NCI-H187 (cell line): ENCODE results near the gene PRSS21.

ENCODE experiments used
- DNase-seq, 2 experiments: peaks; one replicate each; lab custom pipeline; 2025; lab: John Stamatoyannopoulos, UW

The PRSS21 gene

DNA sequence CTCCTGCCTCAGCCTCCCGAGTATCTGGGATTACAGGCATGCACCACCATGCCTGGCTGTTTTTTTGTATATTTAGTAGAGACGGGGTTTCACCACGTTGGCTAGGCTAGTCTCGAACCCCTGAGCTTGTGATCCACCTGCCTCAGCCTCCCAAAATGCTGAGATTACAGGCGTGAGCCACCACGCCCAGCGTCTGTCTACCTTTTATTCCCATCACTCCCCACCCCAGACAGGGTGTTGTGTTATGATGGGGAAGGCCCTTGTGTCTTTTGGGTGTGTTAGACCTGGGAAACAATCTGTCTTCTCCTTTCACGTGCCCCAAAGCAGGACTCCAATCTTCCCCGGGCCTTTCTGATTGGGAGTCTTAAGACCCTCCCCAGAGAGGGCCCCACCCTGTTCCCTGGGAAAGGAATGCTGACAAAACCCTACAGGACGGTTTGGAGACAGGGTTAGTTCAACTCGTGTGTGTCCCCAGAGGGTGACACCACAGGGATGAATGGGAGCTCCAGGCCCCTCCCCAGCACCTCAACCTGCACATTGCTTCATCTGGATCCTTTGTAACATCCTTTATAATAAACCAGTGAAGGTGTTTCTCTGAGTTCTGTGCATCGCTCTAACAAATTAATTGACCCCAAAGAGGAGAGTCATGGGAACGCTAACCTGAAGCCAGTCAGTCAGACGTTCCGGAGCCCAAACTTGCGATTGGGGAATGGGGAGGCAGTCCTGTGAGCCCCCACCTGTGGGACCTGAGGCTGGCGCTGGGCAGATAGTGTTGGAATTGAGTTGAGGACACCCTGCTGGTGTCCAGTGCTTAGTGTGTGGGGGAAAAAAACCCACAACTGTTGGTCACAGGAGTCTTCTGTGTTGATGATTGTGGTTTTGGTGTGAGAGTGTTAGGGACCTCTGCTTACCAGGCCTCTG, 36.8 kb upstream of the PRSS21 start:
- DNase-seq = no peak

DNA sequence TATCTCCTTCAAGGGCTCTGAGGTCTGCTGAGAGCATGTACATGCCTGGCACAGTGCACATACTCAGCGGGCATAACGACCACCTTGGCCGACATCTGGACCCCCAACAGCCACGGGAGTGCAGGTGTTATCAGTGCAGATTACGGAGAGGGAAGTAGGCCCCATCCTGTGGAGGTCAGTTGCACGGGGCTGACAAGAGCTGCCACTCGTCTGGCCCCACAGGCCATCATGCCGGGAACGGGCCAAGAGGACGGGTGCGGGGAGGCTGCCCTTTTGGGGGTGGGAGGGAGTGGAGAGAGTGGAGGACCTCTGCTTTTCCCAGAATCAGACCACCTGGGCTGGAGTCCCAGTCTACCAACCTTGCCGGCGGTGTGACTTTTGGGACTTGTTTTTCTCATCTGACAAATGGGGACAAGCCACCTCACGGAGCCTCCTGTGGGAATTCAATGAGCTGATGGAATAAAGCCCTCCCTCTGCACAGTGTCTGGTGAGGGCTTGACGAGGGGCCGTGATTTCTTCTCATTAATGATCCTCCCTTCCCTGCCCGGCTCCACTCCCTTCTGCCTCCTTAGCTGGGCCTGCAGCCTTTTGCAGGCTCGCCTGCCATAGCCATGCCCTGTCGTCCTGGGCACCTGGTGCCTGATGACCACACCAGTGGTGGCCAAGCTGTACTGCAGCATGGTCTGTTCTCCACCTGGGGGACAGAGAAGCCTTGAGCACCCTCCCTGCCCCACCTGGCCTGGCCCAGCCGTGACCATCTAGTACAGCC, 34.3 kb upstream of the PRSS21 start:
- no peak for DNase-seq

DNA sequence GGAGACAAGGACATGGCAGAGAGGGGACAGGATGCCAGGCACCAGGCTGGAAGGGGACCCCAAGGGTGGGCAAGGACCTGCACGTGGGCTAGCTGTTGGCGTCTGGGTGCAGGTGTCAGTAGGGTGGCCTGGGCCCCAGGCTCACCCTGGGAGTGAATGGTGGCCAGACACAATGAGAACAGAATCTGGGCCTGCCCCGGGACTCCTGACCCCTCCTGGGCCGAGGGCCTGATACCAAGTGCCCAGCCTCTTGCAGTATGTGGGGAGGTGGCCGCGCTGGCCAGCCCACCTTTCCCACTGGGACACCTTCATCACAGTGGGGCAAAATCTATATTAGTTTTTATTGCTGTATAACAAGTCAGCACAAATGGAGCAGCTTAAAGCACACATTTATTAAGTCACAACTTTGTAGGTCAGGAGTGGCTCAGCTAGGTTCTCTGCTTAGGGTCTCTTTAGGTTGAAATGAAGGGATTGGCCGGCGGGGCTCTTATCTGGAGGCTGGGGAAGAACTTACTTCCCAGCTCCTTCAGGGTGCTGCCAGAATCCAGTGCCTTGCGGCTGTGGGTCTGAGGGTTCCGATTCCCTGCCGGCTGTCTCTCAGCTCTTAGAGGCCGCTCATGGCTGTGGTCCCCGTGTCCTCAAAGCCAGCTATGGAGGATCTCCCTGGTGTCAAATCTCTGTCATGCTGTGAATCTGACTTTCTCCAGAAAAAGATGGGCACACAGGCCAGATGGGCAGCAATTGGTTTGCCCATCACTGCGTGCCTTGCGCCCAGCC, 33.3 kb upstream of the PRSS21 start:
- no peak for DNase-seq

DNA sequence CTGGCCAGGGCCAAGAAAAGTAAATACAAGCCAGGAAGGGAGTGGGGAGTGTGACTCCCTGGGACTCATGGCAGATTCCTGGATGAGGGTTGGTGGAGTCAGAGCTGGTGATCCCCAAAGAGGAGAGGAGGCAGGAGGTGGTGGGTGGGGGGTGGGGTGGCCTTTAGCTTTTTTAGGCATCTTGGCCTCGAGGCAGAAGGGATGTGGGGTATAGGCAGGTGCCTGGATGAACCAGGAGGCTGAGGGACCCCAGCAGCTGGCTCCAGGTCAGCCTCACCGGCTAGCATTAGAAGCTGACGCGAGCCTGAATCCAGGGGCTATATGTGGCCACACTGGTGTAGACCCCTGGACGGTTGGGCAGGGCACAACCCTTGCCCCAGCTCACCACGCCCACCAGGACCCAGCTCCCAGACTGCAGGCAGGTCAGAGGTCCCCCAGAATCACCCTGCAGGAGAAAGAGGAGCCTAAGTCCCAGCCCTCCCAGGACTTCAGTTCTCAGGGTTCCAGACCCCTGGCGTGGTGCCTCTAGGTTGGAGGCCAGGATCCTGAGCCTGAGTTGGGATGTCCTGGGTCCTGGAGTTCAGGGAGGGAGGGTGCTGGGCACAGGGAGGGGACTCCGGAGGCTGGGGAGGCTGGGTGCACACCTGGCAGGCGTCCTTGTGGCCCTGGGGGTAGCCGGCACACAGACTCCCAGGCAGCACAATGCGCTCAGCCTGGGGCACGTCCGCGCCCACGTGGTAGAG, 32.5 kb upstream of the PRSS21 start:
- no peak for DNase-seq

DNA sequence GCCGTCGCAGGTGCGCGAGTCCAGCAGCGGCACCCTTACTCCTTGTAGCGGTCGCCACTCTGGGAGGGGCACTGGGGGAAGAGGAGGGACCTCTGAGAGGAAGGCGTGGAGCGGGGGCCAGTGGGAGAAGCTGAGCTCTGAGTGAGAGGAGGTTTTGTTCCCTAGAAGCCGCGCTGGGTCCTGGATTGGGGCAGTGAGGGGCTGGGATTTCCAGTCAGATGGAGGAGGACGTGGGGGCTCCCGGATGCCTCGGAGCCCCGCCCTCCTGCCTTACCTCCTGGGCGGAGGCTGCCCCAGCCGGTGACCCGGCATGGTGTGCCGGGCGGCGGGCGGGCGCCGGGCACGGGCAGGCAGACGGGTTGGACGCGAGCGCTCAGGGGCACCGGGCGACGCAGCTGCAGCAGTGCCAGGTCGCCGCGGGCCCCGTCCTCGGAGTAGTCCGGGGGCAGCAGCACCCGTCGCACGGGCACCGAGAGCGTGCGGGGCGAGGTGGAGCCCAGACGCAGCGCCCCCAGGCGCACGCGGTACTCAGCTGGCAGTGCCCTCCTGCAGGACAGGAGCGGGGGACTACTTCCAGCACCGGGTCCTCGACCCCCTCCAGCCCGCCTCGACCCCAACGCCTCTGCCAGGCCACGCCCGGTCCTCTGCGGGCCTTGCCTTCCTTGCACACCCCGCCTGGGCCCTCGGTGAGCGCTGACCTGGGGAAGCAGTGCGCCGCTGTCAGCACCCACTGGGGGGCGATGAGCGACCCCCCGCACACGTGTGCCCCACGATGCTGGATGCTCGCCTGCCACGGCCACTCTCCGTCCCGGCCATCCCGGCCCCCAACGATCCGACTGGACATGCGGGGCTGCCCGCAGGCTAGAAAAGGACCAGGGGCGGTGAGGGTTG, 31.7 kb upstream of the PRSS21 start:
- DNase-seq = no peak

DNA sequence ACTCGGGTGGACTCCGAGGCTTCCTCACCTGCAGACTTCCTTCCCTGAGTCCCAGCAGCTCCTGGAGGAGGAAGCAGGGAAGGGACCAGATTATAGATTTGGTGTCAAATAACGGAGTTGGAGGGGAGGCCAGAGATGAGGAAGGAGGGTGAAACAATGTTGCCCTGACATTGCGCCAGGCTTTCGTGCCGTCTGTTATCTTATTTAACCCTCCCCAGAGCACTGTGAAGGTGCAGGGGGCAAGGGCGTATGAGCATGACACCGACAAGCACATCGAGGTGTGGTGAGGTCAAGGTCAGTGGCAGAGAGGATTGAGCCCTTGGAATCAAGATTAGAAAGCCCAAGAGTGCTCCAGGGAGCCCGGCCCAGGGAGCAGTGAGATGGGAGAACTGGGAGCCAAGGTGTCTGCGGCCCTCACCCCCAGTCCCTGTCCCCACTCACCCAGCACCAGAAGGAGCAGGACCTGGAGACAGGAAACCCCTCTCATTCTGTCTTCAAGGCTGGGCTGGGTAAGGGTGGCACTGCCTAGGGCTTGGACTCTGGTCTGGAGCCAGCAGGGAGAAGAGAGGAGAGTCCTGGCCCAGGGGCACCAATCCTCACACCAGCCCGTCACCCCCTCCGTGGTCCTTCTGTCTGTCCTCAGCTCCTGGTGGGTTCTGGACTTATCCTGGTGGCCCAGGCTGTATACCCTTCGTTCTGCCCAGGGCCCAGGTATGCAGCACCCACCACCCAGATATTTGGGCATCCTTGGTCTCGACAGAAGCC, 30.8 kb upstream of the PRSS21 start:
- DNase-seq = no peak

DNA sequence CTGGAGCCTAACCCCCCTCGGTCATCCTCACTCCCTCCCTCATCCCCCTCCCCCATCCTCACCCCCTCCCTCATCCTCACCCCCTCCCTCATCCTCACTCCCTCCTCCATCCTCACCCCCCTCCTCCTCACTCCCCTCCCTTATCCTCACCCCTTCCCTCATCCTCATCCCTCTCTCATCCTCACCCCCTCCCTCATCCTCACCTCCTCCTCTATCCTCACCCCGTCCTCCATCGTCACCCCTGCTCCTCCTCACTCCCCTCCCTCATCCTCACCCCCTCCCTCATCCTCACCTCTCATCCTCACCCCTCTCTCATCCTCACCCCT, 30.2 kb upstream of the PRSS21 start:
- DNase-seq = no peak

DNA sequence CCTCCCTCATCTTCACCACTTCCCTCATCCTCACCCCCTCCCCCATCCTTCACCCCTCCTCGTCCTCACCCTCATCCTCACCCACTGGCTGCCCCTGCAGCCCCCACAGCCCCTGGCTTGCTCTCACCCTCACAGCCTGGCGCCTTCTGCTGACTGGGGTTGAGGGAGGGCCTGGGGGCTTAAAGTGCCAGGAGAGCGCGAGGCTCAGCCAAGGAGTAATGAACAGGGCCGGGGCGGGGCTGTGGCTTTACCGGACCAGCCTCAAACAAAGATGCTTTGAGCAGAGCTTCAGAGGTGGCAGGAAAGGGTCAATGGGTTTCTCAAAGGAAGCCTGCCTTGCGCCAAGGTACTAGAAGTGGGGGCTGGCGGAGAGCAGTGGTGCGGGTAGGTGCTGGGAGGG, 29.6 kb upstream of the PRSS21 start, which contains the start of gene PRSS33:
Gene PRSS33 (minus strand): TSS at position 155 of the 400 bp plus-strand sequence. CDS start 1,013 bp downstream, outside the sequence.
- no peak for DNase-seq

DNA sequence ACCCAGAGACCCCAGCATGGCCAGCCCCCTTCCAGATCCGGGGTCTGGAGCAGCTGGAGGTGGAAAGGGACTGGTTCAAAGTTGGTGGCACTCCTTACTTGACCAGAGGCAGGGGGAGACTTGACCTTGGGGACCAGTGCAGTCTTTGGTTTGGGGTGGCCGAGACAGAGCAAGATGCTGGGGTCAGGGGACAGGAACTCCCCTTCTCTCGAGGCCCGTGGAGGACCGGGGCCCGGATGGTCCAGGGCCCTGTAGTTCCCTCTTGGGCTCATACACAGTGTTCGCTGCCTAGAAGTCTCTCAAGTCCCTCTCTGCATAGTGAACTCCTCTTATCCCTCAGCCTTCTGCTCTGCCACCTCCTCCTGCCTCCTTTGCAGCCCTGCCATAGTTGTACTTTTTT, 29.1 kb upstream of the PRSS21 start:
- no peak for DNase-seq

DNA sequence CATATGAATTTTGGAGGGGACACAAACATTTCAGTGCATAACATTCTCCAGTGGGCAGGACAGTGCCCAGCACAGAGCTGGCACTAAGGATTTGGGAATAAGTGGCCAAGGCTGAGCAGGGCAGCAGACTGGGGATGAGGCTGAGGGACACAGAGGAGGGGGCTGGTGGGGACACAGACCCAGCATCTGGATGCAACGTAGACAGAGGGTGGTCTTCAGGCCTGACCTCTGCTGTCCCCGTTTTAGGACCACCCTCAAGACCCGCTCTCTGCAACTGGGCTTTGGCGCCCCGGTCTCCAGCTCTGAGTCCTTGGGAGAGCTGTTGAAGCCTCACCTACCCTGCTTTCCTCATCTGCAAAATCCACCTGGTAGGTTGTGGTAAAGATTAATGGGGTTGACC, 26.4 kb upstream of the PRSS21 start:
- no peak for DNase-seq

DNA sequence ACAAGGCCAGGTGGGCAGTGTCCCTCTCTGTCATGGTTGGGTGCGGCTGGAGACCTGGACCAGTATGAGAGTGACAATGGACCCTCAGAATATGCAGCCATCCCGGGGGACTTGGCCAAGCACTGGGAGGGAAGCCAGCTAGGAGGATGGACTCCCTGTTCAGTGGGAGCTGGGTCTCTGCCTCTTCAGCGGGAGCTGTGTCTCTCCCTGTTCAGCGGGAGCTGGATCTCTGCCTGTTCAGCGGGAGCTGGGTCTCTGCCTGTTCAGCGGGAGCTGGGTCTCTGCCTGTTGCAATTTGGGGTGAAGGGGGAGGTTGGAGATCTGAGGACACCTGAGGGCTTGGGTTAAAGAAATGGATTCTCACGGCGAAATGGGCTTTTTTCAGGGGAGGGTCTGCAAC, 25.9 kb upstream of the PRSS21 start:
- DNase-seq = no peak

DNA sequence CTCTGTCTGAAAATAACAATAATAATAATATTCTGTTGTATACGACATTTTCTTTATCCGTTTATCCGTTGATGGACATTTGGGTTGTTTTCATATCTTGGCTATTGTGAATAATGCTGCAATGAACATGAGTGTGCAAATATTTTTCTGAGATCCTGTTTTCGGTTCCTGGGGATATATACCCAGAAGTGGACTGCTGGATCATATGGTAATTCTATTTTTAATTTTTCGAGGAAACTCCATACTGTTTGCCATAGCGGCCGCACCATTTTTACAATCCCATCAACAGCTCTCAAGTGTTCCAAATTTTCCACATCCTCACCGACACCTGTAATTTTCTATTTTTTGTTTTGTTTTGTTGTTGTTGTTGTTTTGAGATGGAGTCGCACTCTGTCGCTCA, 24.1 kb upstream of the PRSS21 start:
- no peak for DNase-seq

DNA sequence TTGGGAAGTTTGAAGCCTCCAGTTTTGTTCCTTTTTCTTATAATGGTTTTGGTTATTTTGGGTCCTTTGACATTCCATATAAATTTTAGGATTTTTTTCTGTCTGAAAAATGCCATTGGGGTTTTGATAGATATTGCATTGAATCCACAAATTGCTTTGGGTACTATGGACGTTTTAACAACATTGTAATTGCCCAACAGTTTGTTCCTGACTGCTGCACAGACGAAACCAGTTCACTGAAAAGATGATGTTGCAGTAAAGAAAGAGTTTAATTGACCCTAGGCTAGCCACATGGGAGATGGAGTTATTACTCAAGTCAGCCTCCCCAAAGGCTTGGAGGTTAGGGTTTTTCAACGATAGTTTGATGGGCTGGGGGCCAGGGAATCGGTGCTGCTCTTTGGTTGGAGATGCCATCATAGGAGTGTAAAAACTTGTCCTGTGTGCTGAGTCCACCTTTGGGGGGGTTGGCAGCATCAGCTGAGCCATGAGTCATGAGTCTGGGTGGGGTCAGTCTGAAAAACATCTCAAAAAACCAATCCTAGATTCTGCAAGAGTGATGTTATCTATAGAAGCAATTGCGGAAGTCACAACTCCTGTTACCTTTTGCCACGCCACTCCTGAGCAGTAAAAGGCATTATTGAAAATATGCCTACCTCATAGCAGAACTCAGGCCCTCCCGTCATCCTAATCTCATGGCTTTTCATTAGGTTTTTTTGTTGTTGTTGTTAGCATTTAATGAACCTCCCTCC, 21.5 kb upstream of the PRSS21 start:
- DNase-seq = no peak

DNA sequence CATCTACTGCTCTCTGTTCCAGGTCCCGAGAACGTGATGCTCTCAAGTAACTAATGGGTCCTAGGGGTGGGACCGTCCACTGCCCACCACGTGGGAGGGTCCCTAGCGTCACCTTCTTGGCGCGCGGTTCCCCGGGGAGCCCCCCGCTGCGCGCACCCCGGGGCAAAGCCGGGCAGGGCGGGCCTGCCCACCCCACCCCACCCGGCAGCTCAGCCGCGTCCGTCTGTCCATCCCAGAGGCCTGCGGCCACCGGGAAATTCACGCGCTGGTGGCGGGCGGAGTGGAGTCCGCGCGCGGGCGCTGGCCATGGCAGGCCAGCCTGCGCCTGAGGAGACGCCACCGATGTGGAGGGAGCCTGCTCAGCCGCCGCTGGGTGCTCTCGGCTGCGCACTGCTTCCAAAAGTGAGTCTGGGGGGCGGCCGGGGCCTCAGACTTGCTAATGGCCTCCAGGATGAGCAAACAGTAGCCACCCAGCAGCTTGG, 18.3 kb upstream of the PRSS21 start:
- DNase-seq = no peak

DNA sequence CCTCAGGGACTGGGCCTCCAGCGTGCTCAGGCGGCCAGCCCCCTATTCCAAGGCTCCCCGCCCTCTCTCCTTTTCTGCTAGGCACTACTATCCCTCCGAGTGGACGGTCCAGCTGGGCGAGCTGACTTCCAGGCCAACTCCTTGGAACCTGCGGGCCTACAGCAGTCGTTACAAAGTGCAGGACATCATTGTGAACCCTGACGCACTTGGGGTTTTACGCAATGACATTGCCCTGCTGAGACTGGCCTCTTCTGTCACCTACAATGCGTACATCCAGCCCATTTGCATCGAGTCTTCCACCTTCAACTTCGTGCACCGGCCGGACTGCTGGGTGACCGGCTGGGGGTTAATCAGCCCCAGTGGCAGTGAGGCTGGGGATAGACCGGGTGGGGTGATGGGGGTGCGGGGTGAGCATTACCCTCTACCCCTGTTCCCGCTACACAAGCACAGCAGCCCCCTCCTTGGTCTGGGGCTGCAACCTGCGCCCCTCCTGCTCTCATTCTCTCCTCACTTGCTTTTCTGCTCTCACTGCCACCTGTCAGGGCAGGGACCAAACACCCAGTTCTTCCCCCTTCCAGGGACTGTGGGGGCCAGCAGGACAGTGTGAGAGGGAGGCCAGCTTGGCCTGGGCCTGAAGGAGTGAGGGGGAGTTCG, 17.7 kb upstream of the PRSS21 start:
- no peak for DNase-seq

DNA sequence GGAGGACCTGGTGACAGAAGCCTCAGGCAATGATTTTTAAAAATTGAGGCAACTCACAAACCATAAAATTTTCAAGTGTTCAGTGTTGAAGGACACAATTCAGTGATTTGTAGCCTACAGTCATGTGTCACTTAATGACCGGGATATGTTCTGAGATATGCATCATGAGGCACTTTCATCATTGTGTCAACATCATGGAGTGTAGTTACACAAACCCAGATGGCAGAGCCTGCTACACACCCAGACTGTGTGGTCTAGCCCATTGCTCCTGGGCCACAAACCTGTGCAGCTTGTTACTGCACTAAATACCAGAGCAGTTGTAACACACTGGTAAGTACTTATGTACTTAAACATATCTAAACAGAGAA, 17.2 kb upstream of the PRSS21 start:
- no peak for DNase-seq

DNA sequence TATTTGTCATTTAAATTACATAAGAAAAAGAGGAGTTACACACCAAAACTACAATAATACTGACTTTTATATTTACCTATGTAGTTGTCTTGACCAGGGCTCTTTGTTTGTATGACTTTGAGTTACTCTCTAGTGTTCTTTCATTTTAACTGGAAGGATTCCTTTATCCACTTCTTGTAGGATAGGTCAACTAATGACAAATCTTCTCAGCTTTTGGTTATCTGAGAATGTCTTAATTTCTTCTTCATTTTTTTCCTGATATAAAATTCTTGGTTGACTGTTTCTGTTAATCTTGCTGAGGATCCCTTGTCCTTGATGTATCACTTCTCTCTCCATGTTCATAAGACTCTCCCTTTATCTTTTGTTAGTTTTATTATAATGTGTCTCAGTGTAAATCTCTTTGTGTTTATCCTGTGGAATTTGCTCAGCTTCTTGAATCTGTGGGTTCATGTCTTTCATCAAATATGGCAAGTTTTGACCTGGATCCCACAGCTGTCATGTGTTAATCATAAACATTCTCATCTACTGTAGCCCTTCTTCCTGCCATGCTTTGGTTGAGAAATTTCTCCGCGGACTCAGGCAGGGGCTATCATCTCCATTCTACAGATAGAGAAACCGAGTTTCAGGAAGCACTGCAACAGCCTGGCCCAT, 13.4 kb upstream of the PRSS21 start:
- no peak for DNase-seq

DNA sequence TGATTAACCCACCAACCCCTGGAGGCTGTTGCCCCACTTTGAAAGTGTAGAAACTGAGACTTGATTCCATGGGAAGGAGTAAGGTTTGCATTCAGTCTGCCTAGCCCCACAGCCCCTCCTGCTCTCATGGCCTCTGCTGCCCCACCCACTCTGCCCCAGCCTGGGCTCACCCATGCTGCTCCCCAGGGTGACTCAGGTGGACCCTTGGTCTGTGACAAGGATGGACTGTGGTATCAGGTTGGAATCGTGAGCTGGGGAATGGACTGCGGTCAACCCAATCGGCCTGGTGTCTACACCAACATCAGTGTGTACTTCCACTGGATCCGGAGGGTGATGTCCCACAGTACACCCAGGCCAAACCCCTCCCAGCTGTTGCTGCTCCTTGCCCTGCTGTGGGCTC, 12.3 kb upstream of the PRSS21 start:
- DNase-seq = no peak
